ENCODE results near the gene SHISA8. TPM values are rescaled to one million over a fixed set of nuclear protein-coding genes. Genes with fewer than 3 reads are reported as not detected.

The SHISA8 gene
- total RNA-seq, 2 experiments from 2014 or later, result 0.74 TPM; not detected in 1

DNA sequence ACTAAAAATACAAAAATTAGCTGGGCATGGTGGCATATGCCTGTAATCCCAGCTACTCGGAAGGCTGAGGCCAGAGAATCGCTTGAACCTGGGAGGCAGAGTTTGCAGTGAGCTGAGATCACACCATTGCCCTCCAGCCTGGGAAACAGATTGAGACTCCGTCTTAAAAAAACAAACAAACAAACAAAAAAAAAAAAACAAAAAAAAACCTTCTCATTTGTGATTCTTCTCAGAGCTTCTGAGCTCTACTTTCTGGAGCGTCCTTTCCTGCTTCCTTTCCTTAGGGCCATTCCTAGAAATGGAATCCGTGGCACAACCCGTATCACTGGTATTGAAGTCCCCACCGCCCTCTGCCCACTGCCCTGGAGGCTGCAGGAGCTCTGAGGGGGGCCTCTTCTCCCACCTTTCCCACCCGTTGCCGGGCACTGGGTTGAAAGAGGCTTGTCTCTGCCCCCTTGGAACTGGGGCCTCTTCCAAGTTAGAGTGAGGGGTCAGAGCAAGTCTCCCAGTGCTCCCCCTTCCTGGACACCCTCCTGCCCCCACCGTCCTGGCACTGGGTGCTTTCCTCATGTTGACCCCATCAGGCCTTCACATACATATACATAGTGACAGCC, 2.0 kb upstream of the SHISA8 start:
- Histone ChIP-seq H3K79me2 (ENCODE audit: insufficient read depth, low read depth, low read length) (no peaks in the 10 kb centered on the region), H3K4me2 (ENCODE audit: low read length) (no peak overlapping the region), H3K9me3 (ENCODE audit: low read length) (no peaks in the 10 kb centered on the region), H3K9me2 (ENCODE audit: insufficient read depth, low read length) (no peaks in the 10 kb centered on the region), H2AFZ (ENCODE audit: low read length) (no peak overlapping the region), H3K27ac (ENCODE audit: low read depth, low read length, poor library complexity, severe bottlenecking) (no peak overlapping the region), H3K4me3 (ENCODE audit: low read depth, low read length, poor library complexity, severe bottlenecking) (no peak overlapping the region), H3K4me1 (ENCODE audit: insufficient read depth, low read length, poor library complexity, severe bottlenecking) (peaks cover 54% of the 10 kb centered on the region), H3K36me3 (ENCODE audit: insufficient read depth, low read length) (no peaks in the 10 kb centered on the region), H4K20me1 (ENCODE audit: insufficient read depth, low read length) (0 out of 2 replicates have a peak, but pooled peaks cover 6% of the 10 kb centered on the region)
- TF ChIP-seq EZH2phosphoT487 (IDR thresholded peaks at IDR 0.05; ENCODE audit: borderline replicate concordance, low read depth, low read length), result no peak
- TF ChIP-seq, protein P1, sequence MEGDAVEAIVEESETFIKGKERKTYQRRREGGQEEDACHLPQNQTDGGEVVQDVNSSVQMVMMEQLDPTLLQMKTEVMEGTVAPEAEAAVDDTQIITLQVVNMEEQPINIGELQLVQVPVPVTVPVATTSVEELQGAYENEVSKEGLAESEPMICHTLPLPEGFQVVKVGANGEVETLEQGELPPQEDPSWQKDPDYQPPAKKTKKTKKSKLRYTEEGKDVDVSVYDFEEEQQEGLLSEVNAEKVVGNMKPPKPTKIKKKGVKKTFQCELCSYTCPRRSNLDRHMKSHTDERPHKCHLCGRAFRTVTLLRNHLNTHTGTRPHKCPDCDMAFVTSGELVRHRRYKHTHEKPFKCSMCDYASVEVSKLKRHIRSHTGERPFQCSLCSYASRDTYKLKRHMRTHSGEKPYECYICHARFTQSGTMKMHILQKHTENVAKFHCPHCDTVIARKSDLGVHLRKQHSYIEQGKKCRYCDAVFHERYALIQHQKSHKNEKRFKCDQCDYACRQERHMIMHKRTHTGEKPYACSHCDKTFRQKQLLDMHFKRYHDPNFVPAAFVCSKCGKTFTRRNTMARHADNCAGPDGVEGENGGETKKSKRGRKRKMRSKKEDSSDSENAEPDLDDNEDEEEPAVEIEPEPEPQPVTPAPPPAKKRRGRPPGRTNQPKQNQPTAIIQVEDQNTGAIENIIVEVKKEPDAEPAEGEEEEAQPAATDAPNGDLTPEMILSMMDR (conservative IDR thresholded peaks at IDR 0.05; ENCODE audit: low read length), result no peak
- POLR2A ChIA-PET, result interaction anchor here (0.6 to 0.7 kb wide), 4 partner anchors 17 to 1259 kb away, joined by 3 to 8 read pairs (median 4); no protein-coding TSS in a partner anchor
- intact Hi-C loops (cut with micrococcal nuclease; ENCODE audit: unreplicated experiment), result loop anchor here (10.0 kb wide), 1 partner anchor 172 kb away; no protein-coding TSS in a partner anchor
- no peak for DNase-seq (ENCODE audit: low spot score)
- CTCF ChIA-PET (ENCODE audit: unreplicated experiment), result no interaction called here
- TSS peak; percentile 52 for BruUV-seq (replicated peaks)

DNA sequence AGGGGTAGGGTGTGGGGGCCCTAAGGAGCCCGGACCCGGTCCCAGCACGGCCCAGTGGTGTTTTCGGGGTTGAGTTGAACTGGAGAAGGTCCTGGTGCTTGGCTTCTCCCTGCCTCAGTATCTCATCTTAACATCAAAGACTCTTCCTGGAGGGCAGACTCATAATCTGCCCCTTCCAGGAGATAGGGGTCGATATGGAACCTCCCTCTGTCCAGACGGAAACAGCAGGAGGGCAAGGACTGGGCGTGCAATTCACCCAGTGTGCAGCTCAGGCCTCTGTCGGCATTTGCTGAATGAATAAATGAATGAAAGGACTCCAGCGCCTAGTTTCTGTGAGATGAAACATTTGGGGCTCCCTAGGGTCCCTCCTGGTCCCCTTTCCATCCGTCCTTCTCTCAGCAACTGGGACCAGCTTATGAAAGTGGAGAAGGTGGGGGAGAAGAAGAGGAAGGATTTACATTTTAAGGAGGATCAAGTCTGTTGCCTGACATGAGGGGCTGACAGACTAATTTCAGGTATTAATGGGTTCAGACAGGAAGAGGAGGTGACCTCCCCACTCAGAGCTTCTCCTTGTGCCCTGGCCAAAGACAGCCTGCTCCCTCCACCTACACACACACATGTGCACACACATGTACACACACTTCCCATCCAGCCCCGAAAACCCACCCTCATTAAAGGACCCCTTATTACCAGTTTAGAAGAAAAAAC, 1.1 kb upstream of the SHISA8 start:
- ChIA-PET CTCF (ENCODE audit: unreplicated experiment) (no interaction called here), POLR2A (interaction anchor here (0.7 kb wide), 2 partner anchors 53 to 63 kb away, joined by 3 to 8 read pairs; no protein-coding TSS in a partner anchor)
- Histone ChIP-seq H3K27ac (ENCODE audit: low read depth, low read length, poor library complexity, severe bottlenecking) (no peak overlapping the region), H3K4me3 (ENCODE audit: low read depth, low read length, poor library complexity, severe bottlenecking) (no peak overlapping the region), H4K20me1 (ENCODE audit: insufficient read depth, low read length) (0 out of 2 replicates have a peak, but pooled peaks cover 6% of the 10 kb centered on the region), H3K9me3 (ENCODE audit: low read length) (no peaks in the 10 kb centered on the region), H3K9me2 (ENCODE audit: insufficient read depth, low read length) (no peaks in the 10 kb centered on the region), H3K79me2 (ENCODE audit: insufficient read depth, low read depth, low read length) (no peaks in the 10 kb centered on the region), H2AFZ (ENCODE audit: low read length) (no peak overlapping the region), H3K4me1 (ENCODE audit: insufficient read depth, low read length, poor library complexity, severe bottlenecking) (peaks cover 49% of the 10 kb centered on the region), H3K36me3 (ENCODE audit: insufficient read depth, low read length) (no peaks in the 10 kb centered on the region), H3K4me2 (ENCODE audit: low read length) (no peak overlapping the region)
- no peak for DNase-seq (ENCODE audit: low spot score)
- TF ChIP-seq EZH2phosphoT487 (IDR thresholded peaks at IDR 0.05; ENCODE audit: borderline replicate concordance, low read depth, low read length), result no peak
- TF ChIP-seq, protein P1 (conservative IDR thresholded peaks at IDR 0.05; ENCODE audit: low read length), result no peak
- intact Hi-C loops (cut with micrococcal nuclease; ENCODE audit: unreplicated experiment), result loop anchor here (10.0 kb wide), 1 partner anchor 171 kb away; no protein-coding TSS in a partner anchor
- no TSS peak for BruUV-seq (replicated peaks)
